ENCODE measurements around the gene MAP3K15. TPM values are rescaled to one million over a fixed set of nuclear protein-coding genes. Genes with fewer than 3 reads are reported as not detected.

Gene MAP3K15
- total RNA-seq, 1 donor from 2014 or later, result 1.2 TPM

- peaks cover 8% of the 10 kb centered on the region for H3K36me3 Mint-ChIP-seq (ENCODE audit: low read depth)
Observed at GRCh38 chrX:19349264-19349663, 166.0 kb downstream of the MAP3K15 start.

GRCh38 chrX:19347916-19348315 is 167.4 kb downstream of the MAP3K15 start:
- no peak for TF ChIP-seq CTCF (conservative IDR thresholded peaks at IDR 0.05)
- Mint-ChIP-seq H3K4me1 (peaks cover 6% of the 10 kb centered on the region), H3K27ac (ENCODE audit: unreplicated experiment) (no peak overlapping the region), H3K4me3 (no peak overlapping the region), H3K36me3 (ENCODE audit: low read depth) (peaks cover 7% of the 10 kb centered on the region), H3K27me3 (ENCODE audit: low read depth) (no peaks in the 10 kb centered on the region), H3K9me3 (no peaks in the 10 kb centered on the region)
- DNase-seq (ENCODE audit: low read depth, low spot score), result no peak

More at GRCh38 chrX:19349264-19349663, 166.0 kb downstream of the MAP3K15 start:
- Mint-ChIP-seq H3K4me3 (no peak overlapping the region), H3K27ac (ENCODE audit: unreplicated experiment) (no peak overlapping the region), H3K4me1 (no peaks in the 10 kb centered on the region), H3K9me3 (no peaks in the 10 kb centered on the region), H3K27me3 (ENCODE audit: low read depth) (no peaks in the 10 kb centered on the region)
- DNase-seq (ENCODE audit: low read depth, low spot score), result no peak
- TF ChIP-seq CTCF (conservative IDR thresholded peaks at IDR 0.05), result no peak

- DNase-seq (ENCODE audit: low read depth, low spot score), result no peak
- Mint-ChIP-seq H3K9me3 (no peaks in the 10 kb centered on the region), H3K4me1 (peaks cover 15% of the 10 kb centered on the region), H3K36me3 (ENCODE audit: low read depth) (peaks cover 2% of the 10 kb centered on the region), H3K4me3 (peak overlapping the region; percentile 93), H3K27ac (ENCODE audit: unreplicated experiment) (no peak overlapping the region), H3K27me3 (ENCODE audit: low read depth) (no peaks in the 10 kb centered on the region)
- TF ChIP-seq CTCF (conservative IDR thresholded peaks at IDR 0.05), result no peak
Observed at GRCh38 chrX:19344661-19345060, 170.6 kb downstream of the MAP3K15 start.

- Mint-ChIP-seq H3K4me1 (peaks cover 15% of the 10 kb centered on the region), H3K4me3 (peak within 1 kb of the TSS; percentile 93), H3K27ac (ENCODE audit: unreplicated experiment) (peak within 1 kb of the TSS; percentile 94), H3K9me3 (no peaks in the 10 kb centered on the region), H3K36me3 (ENCODE audit: low read depth) (no peaks in the 10 kb centered on the region), H3K27me3 (ENCODE audit: low read depth) (no peaks in the 10 kb centered on the region)
- no peak for TF ChIP-seq CTCF (conservative IDR thresholded peaks at IDR 0.05)
- peak; percentile 73 for DNase-seq (ENCODE audit: low read depth, low spot score)
Observed at GRCh38 chrX:19343535-19344408, 171.5 kb downstream of the MAP3K15 start, which contains the start of gene PDHA1. Gene PDHA1 (plus strand): TSS chrX:19343927. CDS start chrX:19344038, 111 bp downstream.

- no peak for TF ChIP-seq CTCF (conservative IDR thresholded peaks at IDR 0.05)
- DNase-seq (ENCODE audit: low read depth, low spot score), result no peak
- Mint-ChIP-seq H3K4me3 (peak overlapping the region; percentile 93), H3K4me1 (peaks cover 15% of the 10 kb centered on the region), H3K9me3 (no peaks in the 10 kb centered on the region), H3K27ac (ENCODE audit: unreplicated experiment) (peak overlapping the region; percentile 94), H3K27me3 (ENCODE audit: low read depth) (no peaks in the 10 kb centered on the region), H3K36me3 (ENCODE audit: low read depth) (no peaks in the 10 kb centered on the region)
Observed at GRCh38 chrX:19343085-19343534, 172.2 kb downstream of the MAP3K15 start.
